ENCODE measurements around the gene NCEH1.
"Not testable (repeated sequence)": the region's sequence is repeated elsewhere in the genome, so short reads cannot be mapped to it uniquely, and the experiment has no call there.

Gene NCEH1

GRCh38 chr3:172710664-172711453 is at the start of gene NCEH1:
TSS of gene NCEH1 (minus strand) at chr3:172711067. CDS start at chr3:172710984, 83 bp downstream.
- DNase-seq: peak; percentile 96 to 99

- not testable (repeated sequence) for DNase-seq
Observed at GRCh38 chr3:172760416-172760815, 49.5 kb upstream of the NCEH1 start.

- no peak for DNase-seq
Observed at GRCh38 chr3:172753125-172753524, 42.3 kb upstream of the NCEH1 start.

GRCh38 chr3:172752651-172753050 is 41.8 kb upstream of the NCEH1 start:
- DNase-seq: no peak

- DNase-seq: peak in 1 of 2 experiments; percentile 58
Observed at GRCh38 chr3:172751175-172751704, 40.4 kb upstream of the NCEH1 start.

GRCh38 chr3:172750368-172751174 is 39.7 kb upstream of the NCEH1 start, which contains the start of gene ECT2:
TSS of gene ECT2 (plus strand) at chr3:172750726. CDS start at chr3:172754531, 3,805 bp downstream.
- DNase-seq: peak; percentile 100

GRCh38 chr3:172750069-172750367 is 39.2 kb upstream of the NCEH1 start:
- DNase-seq: no peak

- no peak for DNase-seq
Observed at GRCh38 chr3:172749230-172749965, 38.5 kb upstream of the NCEH1 start.

GRCh38 chr3:172746475-172746874 is 35.6 kb upstream of the NCEH1 start:
- no peak for DNase-seq

GRCh38 chr3:172739462-172739861 is 28.6 kb upstream of the NCEH1 start:
- DNase-seq: no peak

- DNase-seq: no peak
Observed at GRCh38 chr3:172735014-172735413, 24.1 kb upstream of the NCEH1 start.

GRCh38 chr3:172726380-172726779 is 15.5 kb upstream of the NCEH1 start:
- no peak for DNase-seq

- DNase-seq: not testable (repeated sequence)
Observed at GRCh38 chr3:172722536-172723040, 11.7 kb upstream of the NCEH1 start.

- DNase-seq: peak in 1 of 2 experiments; percentile 12
Observed at GRCh38 chr3:172717493-172718088, 6.7 kb upstream of the NCEH1 start.

GRCh38 chr3:172716476-172716875 is 5.6 kb upstream of the NCEH1 start:
- no peak for DNase-seq

- peak in 1 of 2 experiments; percentile 24 for DNase-seq
Observed at GRCh38 chr3:172713316-172713715, 2.4 kb upstream of the NCEH1 start.

- no peak for DNase-seq
Observed at GRCh38 chr3:172711454-172711795, 558 bp upstream of the NCEH1 start.

GRCh38 chr3:172709774-172710663 is 848 bp downstream of the NCEH1 start:
- peak; percentile 69 to 85 for DNase-seq

- no peak for DNase-seq
Observed at GRCh38 chr3:172708921-172709773, 1.7 kb downstream of the NCEH1 start.

- DNase-seq: no peak
Observed at GRCh38 chr3:172707967-172708366, 2.9 kb downstream of the NCEH1 start.
